Tibial nerve (tissue), 4 donors: Measurements from ENCODE around the gene KREMEN1. TPM values are rescaled to one million over a fixed set of nuclear protein-coding genes. Genes with fewer than 3 reads are reported as not detected.

ENCODE experiments used
- DNase-seq, 2 donors: peaks; one replicate each; pipeline ENCODE4 v3.0.0-alpha.2; 2019; ENCODE audit warnings: low spot score in 2 of 2
- H3K27ac ChIP-seq, 4 donors: fragments of 200-600 bp; sonication (generic) in 3 of 4; one replicate each; pipeline ENCODE4 v1.5.1; 2017 to 2019; ENCODE audit warnings: mild to moderate bottlenecking in 1 of 4
- H3K27me3 ChIP-seq, 2 donors: fragments of 200-600 bp; sonication (generic) in 1 of 2; one replicate each; pipeline versions ENCODE4 v1.5.1 to v1.6.0; 2017 to 2019
- H3K36me3 ChIP-seq, 3 donors: fragments of 200-600 bp; sonication (generic); one replicate each; pipeline ENCODE4 v1.5.1; 2018 to 2019
- H3K4me1 ChIP-seq, 4 donors: fragments of 200-600 bp; sonication (generic) in 3 of 4; one replicate each; pipeline ENCODE4 v1.5.1; 2017 to 2019
- H3K4me3 ChIP-seq, 4 donors: fragments of 200-600 bp; sonication (generic) in 3 of 4; one replicate each; pipeline ENCODE4 v1.5.1; 2017 to 2019; ENCODE audit warnings: mild to moderate bottlenecking in 1 of 4, moderate library complexity in 1 of 4
- H3K9me3 ChIP-seq, 4 donors: fragments of 200-600 bp; sonication (generic) in 3 of 4; one replicate each; pipeline ENCODE4 v1.5.1; 2017 to 2019
- EP300 ChIP-seq, 2 donors: sonication (generic); formaldehyde crosslinking; IDR thresholded peaks; one replicate each; pipeline ENCODE4 v1.6.1; 2017; ENCODE audit warnings: antibody characterized with exemption in 2 of 2, mild to moderate bottlenecking in 1 of 2
- POLR2A ChIP-seq, 2 donors: fragments of 450-650 bp; IDR thresholded peaks; one replicate each; pipeline ENCODE4 v1.6.1; 2017; ENCODE audit warnings: antibody characterized with exemption in 2 of 2, mild to moderate bottlenecking in 2 of 2, moderate library complexity in 2 of 2
- WGBS, 2 donors: methylation state at CpG; one replicate each; pipeline ENCODE4 v1.1.5; 2018; 5-methylcytosine and 5-hydroxymethylcytosine counted together
- total RNA-seq, 4 donors: library from RNA; depleted of rRNA; stranded (reverse); fragments of >200 nt; gene quantifications; one replicate each; pipeline ENCODE4 v1.1.0, GENCODE V29; 2016
- TF ChIP-seq, protein P1 (sequence below), 5 experiments: fragments of 200-600 bp in 3 of 5; fragments of 450-650 bp in 2 of 5; sonication (generic) in 3 of 5; IDR thresholded peaks; one replicate each; pipeline ENCODE4 v1.5.1; 2016 to 2019; ENCODE audit warnings: antibody characterized with exemption in 5 of 5, mild to moderate bottlenecking in 3 of 5, moderate library complexity in 2 of 5

The KREMEN1 gene
- total RNA-seq, 4 donors from 2014 or later, result 5.4 to 15.1 (median 12.9) TPM

GRCh38 chr22:29112681-29113080, 39.8 kb downstream of the KREMEN1 start:
- H3K9me3 ChIP-seq, result no peaks in the 10 kb centered on the region
- peaks cover 0 to 22% (median 0%) of the 10 kb centered on the region in 4 donors for H3K4me1 ChIP-seq
- H3K27me3 ChIP-seq, result no peaks in the 10 kb centered on the region
- DNase-seq, result no peak
- no peak overlapping the region for H3K4me3 ChIP-seq
- no peak for TF ChIP-seq POLR2A (IDR thresholded peaks at IDR 0.05)
- TF ChIP-seq, protein P1, sequence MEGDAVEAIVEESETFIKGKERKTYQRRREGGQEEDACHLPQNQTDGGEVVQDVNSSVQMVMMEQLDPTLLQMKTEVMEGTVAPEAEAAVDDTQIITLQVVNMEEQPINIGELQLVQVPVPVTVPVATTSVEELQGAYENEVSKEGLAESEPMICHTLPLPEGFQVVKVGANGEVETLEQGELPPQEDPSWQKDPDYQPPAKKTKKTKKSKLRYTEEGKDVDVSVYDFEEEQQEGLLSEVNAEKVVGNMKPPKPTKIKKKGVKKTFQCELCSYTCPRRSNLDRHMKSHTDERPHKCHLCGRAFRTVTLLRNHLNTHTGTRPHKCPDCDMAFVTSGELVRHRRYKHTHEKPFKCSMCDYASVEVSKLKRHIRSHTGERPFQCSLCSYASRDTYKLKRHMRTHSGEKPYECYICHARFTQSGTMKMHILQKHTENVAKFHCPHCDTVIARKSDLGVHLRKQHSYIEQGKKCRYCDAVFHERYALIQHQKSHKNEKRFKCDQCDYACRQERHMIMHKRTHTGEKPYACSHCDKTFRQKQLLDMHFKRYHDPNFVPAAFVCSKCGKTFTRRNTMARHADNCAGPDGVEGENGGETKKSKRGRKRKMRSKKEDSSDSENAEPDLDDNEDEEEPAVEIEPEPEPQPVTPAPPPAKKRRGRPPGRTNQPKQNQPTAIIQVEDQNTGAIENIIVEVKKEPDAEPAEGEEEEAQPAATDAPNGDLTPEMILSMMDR (IDR thresholded peaks at IDR 0.05), result no peak
- no peak for TF ChIP-seq EP300 (IDR thresholded peaks at IDR 0.05)
- no peaks in the 10 kb centered on the region for H3K36me3 ChIP-seq
- 48 to 49% methylated on average over 7 of the region's 7 CpGs for WGBS, 2 donors
- H3K27ac ChIP-seq, result peak overlapping the region; percentile 1 to 75 (median 58)

GRCh38 chr22:29113319-29113718, 40.5 kb downstream of the KREMEN1 start:
- Histone ChIP-seq H3K4me3 (no peak overlapping the region), H3K36me3 (no peaks in the 10 kb centered on the region), H3K9me3 (no peaks in the 10 kb centered on the region), H3K27ac (peak overlapping the region in 3 of 4 donors; percentile 44 to 75 (median 71)), H3K27me3 (no peaks in the 10 kb centered on the region), H3K4me1 (peaks cover 0 to 22% (median 0%) of the 10 kb centered on the region in 4 donors)
- 47 to 55% methylated on average over 4 of the region's 4 CpGs for WGBS, 2 donors
- no peak for TF ChIP-seq EP300 (IDR thresholded peaks at IDR 0.05)
- TF ChIP-seq, protein P1 (IDR thresholded peaks at IDR 0.05), result no peak
- no peak for TF ChIP-seq POLR2A (IDR thresholded peaks at IDR 0.05)
- DNase-seq, result no peak

- DNase-seq, result no peak
- Histone ChIP-seq H3K27me3 (no peaks in the 10 kb centered on the region), H3K27ac (no peak overlapping the region), H3K4me1 (peaks cover 0 to 22% (median 0%) of the 10 kb centered on the region in 4 donors), H3K4me3 (no peak overlapping the region), H3K36me3 (no peaks in the 10 kb centered on the region), H3K9me3 (no peaks in the 10 kb centered on the region)
- WGBS, 2 donors, result 65 to 81% methylated on average over 4 of the region's 4 CpGs
- TF ChIP-seq, protein P1 (IDR thresholded peaks at IDR 0.05), result no peak
- TF ChIP-seq POLR2A (IDR thresholded peaks at IDR 0.05) (no peak), EP300 (IDR thresholded peaks at IDR 0.05) (no peak)
Observed at GRCh38 chr22:29114392-29114791, 41.6 kb downstream of the KREMEN1 start.

DNA sequence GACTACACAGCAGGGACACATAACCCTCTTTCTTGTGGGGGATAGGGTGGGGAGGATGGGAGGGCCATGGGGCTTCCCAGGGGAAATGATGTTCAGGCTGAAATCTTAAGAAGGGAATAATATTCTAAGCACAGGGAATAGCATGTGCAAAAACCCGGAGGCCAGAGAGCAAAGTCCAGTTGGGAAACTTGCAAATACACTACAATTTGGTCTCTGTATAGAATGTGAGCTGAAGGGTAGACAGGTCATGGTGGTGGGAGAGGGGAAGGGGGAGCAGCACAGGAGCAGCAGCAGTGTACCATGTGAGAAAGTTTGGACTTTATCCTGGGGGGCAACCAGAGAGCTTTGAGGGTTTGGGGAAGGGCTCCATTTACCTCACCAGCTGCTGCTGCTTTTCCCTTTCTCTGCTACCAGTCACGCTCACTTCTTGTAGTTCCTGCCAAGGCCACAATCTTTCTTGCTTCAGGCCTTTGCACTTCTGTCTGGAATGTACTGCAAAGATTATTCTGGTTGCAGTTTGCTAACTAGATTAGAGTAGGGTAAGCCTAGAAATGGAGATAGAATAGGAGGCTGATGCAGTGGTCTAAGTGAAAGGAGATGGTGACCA, 43.0 kb downstream of the KREMEN1 start:
- Histone ChIP-seq H3K36me3 (no peaks in the 10 kb centered on the region), H3K27me3 (no peaks in the 10 kb centered on the region), H3K4me3 (no peak overlapping the region), H3K9me3 (no peaks in the 10 kb centered on the region), H3K27ac (no peak overlapping the region), H3K4me1 (peaks cover 0 to 22% (median 0%) of the 10 kb centered on the region in 4 donors)
- no peak for DNase-seq
- WGBS, 2 donors, result 73 to 75% methylated on average over 2 of the region's 2 CpGs
- TF ChIP-seq EP300 (IDR thresholded peaks at IDR 0.05), result no peak
- TF ChIP-seq POLR2A (IDR thresholded peaks at IDR 0.05), result no peak
- TF ChIP-seq, protein P1 (IDR thresholded peaks at IDR 0.05), result no peak

DNA sequence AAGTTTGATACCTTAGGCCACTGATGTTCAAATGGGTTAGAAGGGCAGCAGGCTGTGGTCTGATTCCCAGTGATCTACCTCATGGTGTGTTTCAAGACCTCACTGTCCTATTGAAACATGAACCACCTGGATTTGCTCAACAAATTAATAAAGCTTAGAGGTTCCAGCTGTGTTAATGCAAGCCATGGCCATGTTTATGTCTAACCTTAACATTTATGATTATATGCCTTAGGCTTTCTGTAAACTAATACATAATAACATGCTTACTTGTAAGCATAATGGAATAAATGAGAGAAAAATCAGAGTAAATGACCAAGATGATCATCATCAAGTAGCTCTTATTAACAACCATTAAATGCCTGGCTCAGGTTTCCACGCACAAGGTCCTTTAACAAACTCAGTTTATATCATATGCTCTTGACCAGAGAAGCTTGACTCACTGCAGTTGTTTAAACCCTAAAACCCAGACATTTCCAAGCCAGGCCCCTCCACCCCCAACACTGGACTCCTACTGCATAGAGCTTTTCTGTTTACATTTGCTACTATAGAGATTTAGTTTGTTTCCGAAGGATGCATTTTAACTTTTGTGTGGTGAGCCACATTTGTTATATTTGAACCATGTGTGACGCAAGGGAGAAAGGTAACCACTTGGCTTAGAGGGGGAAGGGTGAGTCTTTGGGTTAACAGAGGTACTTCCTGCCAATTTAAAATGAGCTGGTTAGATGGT, 43.7 kb downstream of the KREMEN1 start:
- Histone ChIP-seq H3K27ac (no peak overlapping the region), H3K4me1 (peaks cover 0 to 25% (median 0%) of the 10 kb centered on the region in 4 donors), H3K9me3 (no peaks in the 10 kb centered on the region), H3K36me3 (peaks cover 0 to 5% (median 0%) of the 10 kb centered on the region in 3 donors), H3K27me3 (no peaks in the 10 kb centered on the region), H3K4me3 (no peak overlapping the region)
- 92 to 99% methylated on average over 3 of the region's 3 CpGs for WGBS, 2 donors
- no peak for DNase-seq
- no peak for TF ChIP-seq POLR2A (IDR thresholded peaks at IDR 0.05)
- TF ChIP-seq EP300 (IDR thresholded peaks at IDR 0.05), result no peak
- TF ChIP-seq, protein P1 (IDR thresholded peaks at IDR 0.05), result no peak
